Measurements from ENCODE around the gene C1GALT1C1.
"Not testable (repeated sequence)": the region's sequence is repeated elsewhere in the genome, so short reads cannot be mapped to it uniquely, and the experiment has no call there.

C1GALT1C1 gene

GRCh38 chrX:120652256-120652655 lies 22.4 kb upstream of the C1GALT1C1 start:
- WGBS (ENCODE audit: extremely low coverage, insufficient coverage, low lambda C conversion rate) = no CpG with 5 or more reads among the region's 1 CpG
- H3K4me1 ChIP-seq (ENCODE audit: control insufficient read depth, low read depth, low read length); H3K56ac ChIP-seq (ENCODE audit: low read length); H3K9ac ChIP-seq (ENCODE audit: low read length); H3K18ac ChIP-seq (ENCODE audit: low read length); DNase-seq; H3K23ac ChIP-seq (ENCODE audit: low read length); H4K5ac ChIP-seq (ENCODE audit: low read length); H3K4ac ChIP-seq (ENCODE audit: low read depth, low read length); H2AK5ac ChIP-seq (ENCODE audit: low read length); H2BK15ac ChIP-seq (replicated peaks; ENCODE audit: low read depth); H3K27me3 ChIP-seq (ENCODE audit: insufficient read depth, low read length, poor library complexity); H2BK5ac ChIP-seq (ENCODE audit: low read length); H3K4me3 ChIP-seq (ENCODE audit: low read length); H3K79me2 ChIP-seq (ENCODE audit: control insufficient read depth, insufficient read depth, low read length); H3K79me1 ChIP-seq (ENCODE audit: low read length); H3K4me2 ChIP-seq (ENCODE audit: low read length); H3K27ac ChIP-seq (ENCODE audit: low read depth, low read length); H4K8ac ChIP-seq (ENCODE audit: low read depth, low read length); H2BK120ac ChIP-seq (ENCODE audit: low read depth, low read length); H3K36me3 ChIP-seq (ENCODE audit: control insufficient read depth, insufficient read depth, low read length): not testable (repeated sequence)

GRCh38 chrX:120647127-120647526 lies 17.3 kb upstream of the C1GALT1C1 start:
- Histone ChIP-seq H3K79me2 (ENCODE audit: control insufficient read depth, insufficient read depth, low read length) (no peaks in the 10 kb centered on the region), H3K23ac (ENCODE audit: low read length) (no peak overlapping the region), H3K27ac (ENCODE audit: low read depth, low read length) (no peak overlapping the region), H3K4ac (ENCODE audit: low read depth, low read length) (no peak overlapping the region), H4K8ac (ENCODE audit: low read depth, low read length) (no peak overlapping the region), H4K5ac (ENCODE audit: low read length) (no peak overlapping the region), H2BK120ac (ENCODE audit: low read depth, low read length) (no peak overlapping the region), H3K79me1 (ENCODE audit: low read length) (no peaks in the 10 kb centered on the region), H3K4me1 (ENCODE audit: control insufficient read depth, low read depth, low read length) (no peaks in the 10 kb centered on the region), H3K4me3 (ENCODE audit: low read length) (no peak overlapping the region), H3K18ac (ENCODE audit: low read length) (no peak overlapping the region), H2AK5ac (ENCODE audit: low read length) (no peak overlapping the region), H3K4me2 (ENCODE audit: low read length) (no peak overlapping the region), H2BK5ac (ENCODE audit: low read length) (no peak overlapping the region), H2BK15ac (replicated peaks; ENCODE audit: low read depth) (no peak overlapping the region), H3K27me3 (ENCODE audit: insufficient read depth, low read length, poor library complexity) (no peaks in the 10 kb centered on the region), H3K9ac (ENCODE audit: low read length) (no peak overlapping the region), H3K36me3 (ENCODE audit: control insufficient read depth, insufficient read depth, low read length) (no peaks in the 10 kb centered on the region), H3K56ac (ENCODE audit: low read length) (no peak overlapping the region)
- no CpG with 5 or more reads among the region's 4 CpGs for WGBS (ENCODE audit: extremely low coverage, insufficient coverage, low lambda C conversion rate)
- DNase-seq = no peak

- WGBS (ENCODE audit: extremely low coverage, insufficient coverage, low lambda C conversion rate) = no CpG with 5 or more reads among the region's 2 CpGs
- no peak overlapping the region for H3K4me3 ChIP-seq (ENCODE audit: low read length)
- H3K79me2 ChIP-seq (ENCODE audit: control insufficient read depth, insufficient read depth, low read length) = no peaks in the 10 kb centered on the region
- H3K56ac ChIP-seq (ENCODE audit: low read length) = no peak overlapping the region
- no peaks in the 10 kb centered on the region for H3K4me1 ChIP-seq (ENCODE audit: control insufficient read depth, low read depth, low read length)
- no peak for DNase-seq
- H2AK5ac ChIP-seq (ENCODE audit: low read length) = no peak overlapping the region
- H4K8ac ChIP-seq (ENCODE audit: low read depth, low read length) = no peak overlapping the region
- no peaks in the 10 kb centered on the region for H3K79me1 ChIP-seq (ENCODE audit: low read length)
- H2BK120ac ChIP-seq (ENCODE audit: low read depth, low read length) = no peak overlapping the region
- H2BK15ac ChIP-seq (replicated peaks; ENCODE audit: low read depth) = no peak overlapping the region
- H3K27me3 ChIP-seq (ENCODE audit: insufficient read depth, low read length, poor library complexity) = no peaks in the 10 kb centered on the region
- H3K27ac ChIP-seq (ENCODE audit: low read depth, low read length) = no peak overlapping the region
- no peaks in the 10 kb centered on the region for H3K36me3 ChIP-seq (ENCODE audit: control insufficient read depth, insufficient read depth, low read length)
- no peak overlapping the region for H3K18ac ChIP-seq (ENCODE audit: low read length)
- no peak overlapping the region for H2BK5ac ChIP-seq (ENCODE audit: low read length)
- H3K9ac ChIP-seq (ENCODE audit: low read length) = no peak overlapping the region
- H3K4me2 ChIP-seq (ENCODE audit: low read length) = no peak overlapping the region
- H3K23ac ChIP-seq (ENCODE audit: low read length) = no peak overlapping the region
- H4K5ac ChIP-seq (ENCODE audit: low read length) = no peak overlapping the region
- H3K4ac ChIP-seq (ENCODE audit: low read depth, low read length) = no peak overlapping the region
Measured at GRCh38 chrX:120642871-120643270, 13.0 kb upstream of the C1GALT1C1 start.

- H4K5ac ChIP-seq (ENCODE audit: low read length) = no peak overlapping the region
- H3K27me3 ChIP-seq (ENCODE audit: insufficient read depth, low read length, poor library complexity) = no peaks in the 10 kb centered on the region
- H3K79me1 ChIP-seq (ENCODE audit: low read length) = no peaks in the 10 kb centered on the region
- no peak for DNase-seq
- no peak overlapping the region for H2BK15ac ChIP-seq (replicated peaks; ENCODE audit: low read depth)
- no peaks in the 10 kb centered on the region for H3K4me1 ChIP-seq (ENCODE audit: control insufficient read depth, low read depth, low read length)
- no peak overlapping the region for H3K56ac ChIP-seq (ENCODE audit: low read length)
- no peak overlapping the region for H2BK5ac ChIP-seq (ENCODE audit: low read length)
- H3K36me3 ChIP-seq (ENCODE audit: control insufficient read depth, insufficient read depth, low read length) = no peaks in the 10 kb centered on the region
- H3K79me2 ChIP-seq (ENCODE audit: control insufficient read depth, insufficient read depth, low read length) = no peaks in the 10 kb centered on the region
- H3K18ac ChIP-seq (ENCODE audit: low read length) = no peak overlapping the region
- no peak overlapping the region for H3K4me2 ChIP-seq (ENCODE audit: low read length)
- no peak overlapping the region for H2AK5ac ChIP-seq (ENCODE audit: low read length)
- no peak overlapping the region for H3K27ac ChIP-seq (ENCODE audit: low read depth, low read length)
- no peak overlapping the region for H3K9ac ChIP-seq (ENCODE audit: low read length)
- H3K4me3 ChIP-seq (ENCODE audit: low read length) = no peak overlapping the region
- no CpG with 5 or more reads among the region's 4 CpGs for WGBS (ENCODE audit: extremely low coverage, insufficient coverage, low lambda C conversion rate)
- no peak overlapping the region for H3K23ac ChIP-seq (ENCODE audit: low read length)
- H3K4ac ChIP-seq (ENCODE audit: low read depth, low read length) = no peak overlapping the region
- H2BK120ac ChIP-seq (ENCODE audit: low read depth, low read length) = no peak overlapping the region
- H4K8ac ChIP-seq (ENCODE audit: low read depth, low read length) = no peak overlapping the region
Measured at GRCh38 chrX:120638619-120639018, 8.8 kb upstream of the C1GALT1C1 start.

- no peaks in the 10 kb centered on the region for H3K36me3 ChIP-seq (ENCODE audit: control insufficient read depth, insufficient read depth, low read length)
- H3K79me2 ChIP-seq (ENCODE audit: control insufficient read depth, insufficient read depth, low read length) = no peaks in the 10 kb centered on the region
- H4K5ac ChIP-seq (ENCODE audit: low read length) = no peak overlapping the region
- no peak overlapping the region for H3K4me3 ChIP-seq (ENCODE audit: low read length)
- no peak overlapping the region for H3K27ac ChIP-seq (ENCODE audit: low read depth, low read length)
- no peak overlapping the region for H2AK5ac ChIP-seq (ENCODE audit: low read length)
- no peak overlapping the region for H2BK120ac ChIP-seq (ENCODE audit: low read depth, low read length)
- no peak overlapping the region for H3K4ac ChIP-seq (ENCODE audit: low read depth, low read length)
- no peaks in the 10 kb centered on the region for H3K4me1 ChIP-seq (ENCODE audit: control insufficient read depth, low read depth, low read length)
- no CpG with 5 or more reads among the region's 2 CpGs for WGBS (ENCODE audit: extremely low coverage, insufficient coverage, low lambda C conversion rate)
- no peak overlapping the region for H2BK5ac ChIP-seq (ENCODE audit: low read length)
- no peak overlapping the region for H3K56ac ChIP-seq (ENCODE audit: low read length)
- no peaks in the 10 kb centered on the region for H3K79me1 ChIP-seq (ENCODE audit: low read length)
- H3K18ac ChIP-seq (ENCODE audit: low read length) = no peak overlapping the region
- H3K4me2 ChIP-seq (ENCODE audit: low read length) = no peak overlapping the region
- no peak overlapping the region for H4K8ac ChIP-seq (ENCODE audit: low read depth, low read length)
- no peak overlapping the region for H2BK15ac ChIP-seq (replicated peaks; ENCODE audit: low read depth)
- DNase-seq = no peak
- H3K23ac ChIP-seq (ENCODE audit: low read length) = no peak overlapping the region
- H3K27me3 ChIP-seq (ENCODE audit: insufficient read depth, low read length, poor library complexity) = no peaks in the 10 kb centered on the region
- no peak overlapping the region for H3K9ac ChIP-seq (ENCODE audit: low read length)
Measured at GRCh38 chrX:120625371-120625770, 4.5 kb downstream of the C1GALT1C1 start.

- Histone ChIP-seq H2BK5ac (ENCODE audit: low read length) (no peak overlapping the region), H4K5ac (ENCODE audit: low read length) (no peak overlapping the region), H3K4me3 (ENCODE audit: low read length) (no peak overlapping the region), H2BK120ac (ENCODE audit: low read depth, low read length) (no peak overlapping the region), H3K18ac (ENCODE audit: low read length) (no peak overlapping the region), H3K4me2 (ENCODE audit: low read length) (no peak overlapping the region), H3K79me2 (ENCODE audit: control insufficient read depth, insufficient read depth, low read length) (no peaks in the 10 kb centered on the region), H3K79me1 (ENCODE audit: low read length) (no peaks in the 10 kb centered on the region), H2BK15ac (replicated peaks; ENCODE audit: low read depth) (no peak overlapping the region), H2AK5ac (ENCODE audit: low read length) (no peak overlapping the region), H4K8ac (ENCODE audit: low read depth, low read length) (no peak overlapping the region), H3K27me3 (ENCODE audit: insufficient read depth, low read length, poor library complexity) (no peaks in the 10 kb centered on the region), H3K23ac (ENCODE audit: low read length) (no peak overlapping the region), H3K9ac (ENCODE audit: low read length) (no peak overlapping the region), H3K36me3 (ENCODE audit: control insufficient read depth, insufficient read depth, low read length) (no peaks in the 10 kb centered on the region), H3K27ac (ENCODE audit: low read depth, low read length) (no peak overlapping the region), H3K56ac (ENCODE audit: low read length) (no peak overlapping the region), H3K4me1 (ENCODE audit: control insufficient read depth, low read depth, low read length) (no peaks in the 10 kb centered on the region), H3K4ac (ENCODE audit: low read depth, low read length) (no peak overlapping the region)
- WGBS (ENCODE audit: extremely low coverage, insufficient coverage, low lambda C conversion rate) = no CpG with 5 or more reads among the region's 5 CpGs
- DNase-seq = no peak
Measured at GRCh38 chrX:120617996-120618630, 11.7 kb downstream of the C1GALT1C1 start.
